Heart right ventricle (tissue), 16 donors: ENCODE results near the gene H2AZ2. TPM values are rescaled to one million over a fixed set of nuclear protein-coding genes. Genes with fewer than 3 reads are reported as not detected.

Experiments
- ATAC-seq, 8 donors: fragments of 200-7000 bp; cut with Tn5 transposase; one replicate each; pipeline ENCODE4 v1.9.1; 2020; ENCODE audit warnings: mild to moderate bottlenecking in 8 of 8, moderate library complexity in 8 of 8, moderate number of reproducible peaks in 1 of 8
- DNase-seq, 2 donors: peaks; one replicate each; pipeline ENCODE4 v3.0.0-alpha.2; 2020
- H3K27ac ChIP-seq, 10 donors: fragments of 200-600 bp; sonication (generic) in 2 of 10; one replicate each; pipeline versions ENCODE4 v1.5.0 to v1.8.0; 2020 to 2022; ENCODE audit warnings: mild to moderate bottlenecking in 3 of 10
- H3K27me3 ChIP-seq, 7 donors: fragments of 200-600 bp; one replicate each; pipeline ENCODE4 v1.8.0; 2021 to 2022; ENCODE audit warnings: mild to moderate bottlenecking in 2 of 7
- H3K36me3 ChIP-seq, 9 donors: fragments of 200-600 bp; sonication (generic) in 1 of 9; one replicate each; pipeline versions ENCODE4 v1.5.0 to v1.8.0; 2020 to 2022; ENCODE audit warnings: mild to moderate bottlenecking in 2 of 9
- H3K4me1 ChIP-seq, 9 donors: fragments of 200-600 bp; sonication (generic) in 1 of 9; one replicate each; pipeline versions ENCODE4 v1.5.0 to v1.8.0; 2020 to 2022; ENCODE audit warnings: mild to moderate bottlenecking in 4 of 9
- H3K4me3 ChIP-seq, 10 donors: fragments of 200-600 bp; sonication (generic) in 2 of 10; one replicate each; pipeline versions ENCODE4 v1.5.0 to v1.8.0; 2020 to 2022; ENCODE audit warnings: mild to moderate bottlenecking in 7 of 10, moderate library complexity in 2 of 10
- H3K9me3 ChIP-seq, 11 donors: fragments of 200-600 bp in 10 of 11; sonication (generic) in 2 of 11; one replicate each; pipeline versions ENCODE4 v1.5.0 to v1.8.0; 2013 to 2022; ENCODE audit warnings: mild to moderate bottlenecking in 2 of 11, control low read depth in 1 of 11, moderate library complexity in 1 of 11
- WGBS, 2 donors: extraction: QIAGEN DNeasy Blood & Tissue Kit; methylation state at CpG; one replicate each; pipeline ENCODE4 v1.1.7; 2013; ENCODE audit warnings: inconsistent platforms in 1 of 2; 5-methylcytosine and 5-hydroxymethylcytosine counted together
- intact Hi-C, 10 donors: fragments of 100-400 bp; cut with DNase I; formaldehyde crosslinking; loops; one replicate each; pipeline versions ENCODE4 v1.11.1 to v1.14.2; 2022
- polyA plus RNA-seq, 2 donors: library from polyadenylated mRNA; stranded (reverse); fragments of 200-250 nt; gene quantifications; one replicate each; pipeline ENCODE4 v1.2.3, GENCODE V29; 2013
- total RNA-seq, 10 donors: library from RNA; stranded (reverse); fragmentation: NEBNext Ultra II Directional in 3 of 10; extraction: Animal tissue kit (Norgen Biotek cat#: 25700) in 3 of 10; gene quantifications; one replicate each; pipeline versions ENCODE4 v1.2.1 to v1.2.4, GENCODE V29; 2021 to 2023
- TF ChIP-seq, protein P1 (sequence below), 9 donors: fragments of 200-600 bp; sonication (generic) in 2 of 9; IDR thresholded peaks; one replicate each; pipeline versions ENCODE4 v1.5.0 to v1.8.0; 2021 to 2022; ENCODE audit warnings: antibody characterized with exemption in 9 of 9, mild to moderate bottlenecking in 5 of 9, moderate library complexity in 1 of 9
- donor health status: Arrhythmogenic right ventricular cardiomyopathy.
- donor health status: ischemic (EF 13 %, LVEDD 7.1; RV severe dilation, severe dysfunction).
- donor health status: healthy with polysubstance abuse.
- donor health status: DM: no; HTN: yes; CAD: no.
- donor health status: DM: no; HTN: no; CAD: no.
- donor health status: ischemic (EF 25% LVEDD 6.9; RV normal size, moderate dysfunction).
- donor health status: ischemic (EF 25% LVEDD 5.7; RV mildly dilated, moderate dysfunction).
- donor health status: healthy.
- donor health status: DM: yes; HTN: yes; CAD: no.
- donor health status: Ischemic cardiomyopathy.
- donor health status: ischemic (EF 35%, LVEDD 5.7; RV mildly dilated, moderate dysfunction).
- donor health status: nonischemic (EF 11% LVEDD 7.7; RV severe dilation, severe dysfunction).
- donor health status: DM: yes; HTN: yes; CAD: no.
- donor health status: PGD.
- donor health status: ischemic (EF 29% LVEDD 5.4; RV normal size, mild dysfunction).
- donor health status: nonischemic (EF 23%, LVEDD 6.1; RV moderate dilation, normal function).

Gene H2AZ2
- total and polyA plus RNA-seq, 12 donors = 109 to 280 (median 257) TPM

DNA sequence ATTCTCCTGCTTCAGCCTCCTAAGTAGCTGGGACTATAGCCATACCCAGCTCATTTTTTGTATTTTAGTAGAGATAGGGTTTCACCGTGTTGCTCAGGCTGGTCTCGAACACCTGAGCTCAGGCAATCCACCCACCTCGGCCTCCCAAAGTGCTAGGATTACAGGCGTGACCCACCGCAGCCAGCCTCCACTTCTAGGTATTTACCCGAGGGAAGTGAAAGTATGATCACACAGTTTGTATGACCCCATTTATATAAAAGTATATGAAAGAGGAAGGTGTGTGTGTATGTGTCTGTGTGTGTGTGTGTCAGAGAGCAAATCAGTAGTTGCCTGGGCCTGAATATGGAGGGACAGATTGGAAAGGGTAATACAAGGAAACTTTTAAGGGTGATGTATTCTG is 39.4 kb upstream of the H2AZ2 start:
- no peaks in the 10 kb centered on the region for H3K9me3 ChIP-seq
- intact Hi-C loops = loop anchor here in 3 of 10 donors (5.0 to 10.0 kb wide), 4 partner anchors 35 to 228 kb away; partner anchors contain the start of genes H2AZ2 (in 1 of the 3) and TBRG4 (in 1 of the 3)
- H3K4me1 ChIP-seq = peaks cover 9 to 38% (median 30%) of the 10 kb centered on the region in 9 donors
- H3K4me3 ChIP-seq = no peak overlapping the region
- peaks cover 0 to 18% (median 0%) of the 10 kb centered on the region in 9 donors for H3K36me3 ChIP-seq
- no peaks in the 10 kb centered on the region for H3K27me3 ChIP-seq
- 84 to 90% methylated on average over 6 of the region's 6 CpGs for WGBS, 2 donors
- DNase-seq = no peak
- TF ChIP-seq, protein P1, sequence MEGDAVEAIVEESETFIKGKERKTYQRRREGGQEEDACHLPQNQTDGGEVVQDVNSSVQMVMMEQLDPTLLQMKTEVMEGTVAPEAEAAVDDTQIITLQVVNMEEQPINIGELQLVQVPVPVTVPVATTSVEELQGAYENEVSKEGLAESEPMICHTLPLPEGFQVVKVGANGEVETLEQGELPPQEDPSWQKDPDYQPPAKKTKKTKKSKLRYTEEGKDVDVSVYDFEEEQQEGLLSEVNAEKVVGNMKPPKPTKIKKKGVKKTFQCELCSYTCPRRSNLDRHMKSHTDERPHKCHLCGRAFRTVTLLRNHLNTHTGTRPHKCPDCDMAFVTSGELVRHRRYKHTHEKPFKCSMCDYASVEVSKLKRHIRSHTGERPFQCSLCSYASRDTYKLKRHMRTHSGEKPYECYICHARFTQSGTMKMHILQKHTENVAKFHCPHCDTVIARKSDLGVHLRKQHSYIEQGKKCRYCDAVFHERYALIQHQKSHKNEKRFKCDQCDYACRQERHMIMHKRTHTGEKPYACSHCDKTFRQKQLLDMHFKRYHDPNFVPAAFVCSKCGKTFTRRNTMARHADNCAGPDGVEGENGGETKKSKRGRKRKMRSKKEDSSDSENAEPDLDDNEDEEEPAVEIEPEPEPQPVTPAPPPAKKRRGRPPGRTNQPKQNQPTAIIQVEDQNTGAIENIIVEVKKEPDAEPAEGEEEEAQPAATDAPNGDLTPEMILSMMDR (IDR thresholded peaks at IDR 0.05) = no peak
- ATAC-seq = no peak
- H3K27ac ChIP-seq = peak overlapping the region in 1 of 10 donors; percentile 97

DNA sequence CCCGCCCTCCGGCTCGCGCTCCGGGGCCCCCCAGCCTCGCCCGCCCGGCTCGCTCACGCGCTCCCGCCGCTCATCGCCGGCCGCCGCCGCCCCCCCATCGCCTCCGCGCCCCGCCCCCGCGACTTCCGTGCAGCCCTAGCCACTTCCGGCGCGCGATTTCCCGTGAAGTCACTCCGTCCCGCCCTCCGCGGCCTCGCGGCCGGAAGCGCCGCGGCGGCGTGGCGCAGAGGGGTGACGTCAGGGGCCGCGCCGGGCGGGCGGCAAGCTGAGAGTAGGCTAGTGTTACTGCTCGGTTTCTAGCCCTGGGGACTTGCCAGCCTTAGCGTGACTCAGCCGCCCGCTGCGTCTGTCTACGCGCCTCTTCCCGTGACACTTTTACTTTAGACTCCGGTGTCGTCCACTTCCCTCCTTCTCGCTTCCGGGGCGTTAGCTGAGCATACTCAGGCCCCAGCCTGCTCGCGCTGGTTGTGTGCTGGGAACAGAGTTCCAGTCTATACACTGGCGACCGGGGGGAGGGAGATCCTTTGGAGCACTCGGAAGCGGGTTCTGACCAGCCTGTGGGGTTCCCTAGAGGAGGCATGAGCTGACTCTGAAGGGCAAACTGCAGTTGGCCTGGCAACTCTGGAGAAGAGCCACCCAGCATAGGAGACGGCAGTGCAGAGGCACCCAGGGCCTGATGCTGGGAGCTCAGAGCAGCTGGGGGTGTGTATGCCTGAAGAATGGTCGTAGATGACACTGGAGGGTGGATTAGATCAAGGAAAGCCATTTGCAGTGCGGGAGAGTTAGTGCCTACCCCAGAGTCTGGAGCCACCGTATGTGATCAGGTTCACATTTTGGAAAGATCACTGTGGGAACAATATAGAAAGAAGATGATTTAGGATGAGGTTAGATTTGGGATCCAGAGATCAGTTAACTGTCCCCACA is 37.8 kb upstream of the H2AZ2 start, which contains the start of gene PURB:
Gene PURB (minus strand): TSS at position 137 of the 924 bp plus-strand sequence. CDS start 182 bp downstream, outside the sequence.
- WGBS, 2 donors = 1 to 2% methylated on average over 47 to 72 of the region's 72 CpGs
- peak within 1 kb of the TSS; percentile 80 to 98 (median 97) for H3K27ac ChIP-seq
- H3K27me3 ChIP-seq = no peaks in the 10 kb centered on the region
- TF ChIP-seq, protein P1 (IDR thresholded peaks at IDR 0.05) = no peak
- H3K4me1 ChIP-seq = peaks cover 9 to 53% (median 45%) of the 10 kb centered on the region in 9 donors
- peak; percentile 93 to 96 for DNase-seq
- intact Hi-C loops = loop anchor here in 4 of 10 donors (2.0 to 10.0 kb wide), 5 partner anchors 33 to 229 kb away; partner anchors contain the start of genes H2AZ2 (in 1 of the 4) and TBRG4 (in 1 of the 4)
- H3K4me3 ChIP-seq = peak within 1 kb of the TSS; percentile 63 to 97 (median 90)
- H3K36me3 ChIP-seq = peaks cover 0 to 24% (median 0%) of the 10 kb centered on the region in 9 donors
- no peaks in the 10 kb centered on the region for H3K9me3 ChIP-seq
- peak; percentile 97 to 99 (median 98) for ATAC-seq

DNA sequence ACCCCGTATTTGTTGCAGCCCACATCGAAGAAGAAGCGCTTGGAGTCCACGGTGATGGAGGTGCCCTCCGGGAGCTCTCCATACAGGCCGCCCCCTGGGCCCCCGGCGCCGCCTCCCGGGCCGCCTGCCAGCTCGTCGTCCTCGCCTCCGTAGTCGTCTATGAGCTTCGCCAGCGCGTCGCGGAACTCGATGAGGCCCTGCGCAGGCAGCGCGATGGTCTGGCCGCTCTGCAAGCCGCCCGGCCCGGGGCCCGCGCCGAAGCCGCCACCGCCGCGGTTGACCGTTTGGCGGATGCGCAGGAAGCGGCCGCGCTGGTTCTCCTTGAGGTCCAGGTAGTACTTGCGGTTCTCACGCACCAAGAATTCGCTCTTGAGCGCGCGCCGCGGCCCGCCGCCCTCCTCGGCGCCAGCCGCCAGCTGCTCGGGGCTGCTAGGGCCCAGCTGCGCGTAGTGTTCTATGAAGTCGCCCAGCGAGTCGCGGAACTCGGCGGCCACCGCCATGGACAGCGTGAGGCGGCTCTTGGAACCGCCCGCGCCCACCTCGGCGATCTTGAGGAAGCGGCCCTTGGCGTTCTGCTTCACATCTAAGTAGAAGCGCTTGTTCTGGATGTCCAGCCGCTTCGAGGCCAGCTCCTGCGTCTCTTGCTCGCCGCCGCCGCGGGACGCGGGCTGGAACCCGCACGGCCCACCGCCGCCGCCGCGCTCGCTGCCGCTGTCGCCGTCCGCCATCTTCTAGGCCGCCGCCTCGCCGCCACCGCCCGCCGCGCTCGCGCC is 36.9 kb upstream of the H2AZ2 start:
- DNase-seq (peak; percentile 64 to 75), ATAC-seq (peak; percentile 17 to 77 (median 50))
- intact Hi-C loops = loop anchor here in 4 of 10 donors (2.0 to 10.0 kb wide), 5 partner anchors 33 to 230 kb away; partner anchors contain the start of genes H2AZ2 (in 2 of the 4) and TBRG4 (in 1 of the 4)
- Histone ChIP-seq H3K36me3 (peaks cover 0 to 32% (median 0%) of the 10 kb centered on the region in 9 donors), H3K4me1 (peaks cover 9 to 61% (median 49%) of the 10 kb centered on the region in 9 donors), H3K27ac (peak overlapping the region; percentile 80 to 98 (median 97)), H3K4me3 (peak overlapping the region; percentile 55 to 97 (median 90)), H3K27me3 (no peaks in the 10 kb centered on the region), H3K9me3 (no peaks in the 10 kb centered on the region)
- WGBS, 2 donors = 0 to 1% methylated on average over 98 to 107 of the region's 107 CpGs
- TF ChIP-seq, protein P1 (IDR thresholded peaks at IDR 0.05) = no peak
